HEK293 (cell line): Measurements from ENCODE around the gene CYP26A1.

ENCODE experiments used
- CTCF ChIA-PET: fragments of 350-600 bp; formaldehyde crosslinking; extraction: SDS; loops from one replicate; lab custom pipeline; 2021; ENCODE audit warnings: antibody characterized with exemption; lab: Yijun Ruan, JAX
- POLR2A ChIA-PET: fragments of 300-600 bp; formaldehyde crosslinking; extraction: SDS; loops from one replicate; lab custom pipeline; 2020; ENCODE audit warnings: antibody characterized with exemption, inconsistent platforms; lab: Yijun Ruan, JAX
- H3K27ac ChIP-seq: fragments of 200-500 bp; sonication (Bioruptor generic); 2 replicates; pipeline ENCODE4 v1.5.1; 2014; ENCODE audit warnings: low read depth, low read length, control low read depth, inconsistent platforms; ENCODE audit errors: extremely low read depth
- H3K36me3 ChIP-seq, 2 experiments: fragments of 200-500 bp in 1 of 2; sonication (Bioruptor generic) in 1 of 2; 1 replicate in 1 of 2; 2 replicates in 1 of 2; pipeline ENCODE4 v1.5.1; 2014 to 2017; ENCODE audit warnings: inconsistent platforms in 2 of 2, low read length in 2 of 2; ENCODE audit not compliant: control insufficient read depth in 2 of 2, insufficient read depth in 1 of 2
- H3K4me1 ChIP-seq: fragments of 200-500 bp; sonication (Bioruptor generic); 2 replicates; pipeline ENCODE4 v1.5.1; 2014; ENCODE audit warnings: mild to moderate bottlenecking, low read length, inconsistent platforms; ENCODE audit not compliant: control insufficient read depth, insufficient read depth
- H3K4me3 ChIP-seq: 2 replicates; pipeline ENCODE4 v1.5.1; 2011; ENCODE audit warnings: low read depth, mild to moderate bottlenecking, control low read depth, low read length, moderate library complexity
- H3K9me3 ChIP-seq: fragments of 200-500 bp; sonication (Bioruptor generic); 2 replicates; pipeline ENCODE4 v1.5.1; 2014; ENCODE audit warnings: low read depth, low read length, inconsistent platforms; ENCODE audit not compliant: control insufficient read depth, insufficient read depth
- GLI2 ChIP-seq: fragments of 450-650 bp; formaldehyde crosslinking; IDR thresholded peaks from 2 replicates; pipeline ENCODE4; 2017; ENCODE audit warnings: missing biosample characterization, missing genetic modification characterization, low read depth, borderline replicate concordance
- HIC1 ChIP-seq: fragments of 450-650 bp; formaldehyde crosslinking; IDR thresholded peaks from 2 replicates; pipeline ENCODE4 v1.5.1; 2016; ENCODE audit warnings: missing biosample characterization, missing genetic modification characterization
- INSM2 ChIP-seq: fragments of 450-650 bp; formaldehyde crosslinking; IDR thresholded peaks from 2 replicates; pipeline ENCODE4 v1.5.1; 2016; ENCODE audit warnings: missing biosample characterization, missing genetic modification characterization
- MZF1 ChIP-seq: fragments of 450-650 bp; formaldehyde crosslinking; IDR thresholded peaks from 2 replicates; pipeline ENCODE4 v1.5.1; 2017; ENCODE audit warnings: missing biosample characterization, missing genetic modification characterization, borderline replicate concordance
- ZBTB1 ChIP-seq: fragments of 450-650 bp; formaldehyde crosslinking; IDR thresholded peaks from 2 replicates; pipeline ENCODE4 v1.5.1; 2016; ENCODE audit warnings: missing biosample characterization, missing genetic modification characterization
- ZBTB17 ChIP-seq: fragments of 450-650 bp; formaldehyde crosslinking; IDR thresholded peaks from 2 replicates; pipeline ENCODE4 v1.5.1; 2016; ENCODE audit warnings: missing biosample characterization, missing genetic modification characterization
- ZBTB8A ChIP-seq: fragments of 450-650 bp; formaldehyde crosslinking; IDR thresholded peaks from 2 replicates; pipeline ENCODE4 v1.5.1; 2016; ENCODE audit warnings: missing biosample characterization, missing genetic modification characterization
- ZEB2 ChIP-seq: fragments of 450-650 bp; formaldehyde crosslinking; IDR thresholded peaks from 2 replicates; pipeline ENCODE4 v1.5.1; 2016; ENCODE audit warnings: missing biosample characterization, missing genetic modification characterization
- ZNF155 ChIP-seq: fragments of 450-650 bp; formaldehyde crosslinking; IDR thresholded peaks from 2 replicates; pipeline ENCODE4 v1.5.1; 2016; ENCODE audit warnings: missing biosample characterization, missing genetic modification characterization
- ZNF16 ChIP-seq: fragments of 450-650 bp; formaldehyde crosslinking; IDR thresholded peaks from 2 replicates; pipeline ENCODE4 v1.5.1; 2016; ENCODE audit warnings: low read depth, missing biosample characterization, missing genetic modification characterization
- ZNF211 ChIP-seq: fragments of 450-650 bp; formaldehyde crosslinking; IDR thresholded peaks from 2 replicates; pipeline ENCODE4 v1.5.1; 2016; ENCODE audit warnings: low read depth, missing biosample characterization, missing genetic modification characterization
- ZNF341 ChIP-seq: fragments of 450-650 bp; formaldehyde crosslinking; IDR thresholded peaks from 2 replicates; pipeline ENCODE4; 2016; ENCODE audit warnings: low read depth, missing biosample characterization, missing genetic modification characterization
- ZNF660 ChIP-seq: fragments of 450-650 bp; IDR thresholded peaks from 2 replicates; pipeline ENCODE4 v1.5.1; 2018; ENCODE audit warnings: missing biosample characterization, mild to moderate bottlenecking, missing genetic modification characterization
- ZNF692 ChIP-seq: fragments of 450-650 bp; formaldehyde crosslinking; IDR thresholded peaks from 2 replicates; pipeline ENCODE4 v1.5.1; 2016; ENCODE audit warnings: missing biosample characterization, missing genetic modification characterization
- ZNF704 ChIP-seq: fragments of 450-650 bp; formaldehyde crosslinking; IDR thresholded peaks from 2 replicates; pipeline ENCODE4 v1.5.1; 2016; ENCODE audit warnings: missing biosample characterization, missing genetic modification characterization
- ZNF768 ChIP-seq: fragments of 450-650 bp; formaldehyde crosslinking; IDR thresholded peaks from 2 replicates; pipeline ENCODE4 v1.5.1; 2018; ENCODE audit warnings: missing biosample characterization, mild to moderate bottlenecking, missing genetic modification characterization
- ZNF785 ChIP-seq: fragments of 450-650 bp; formaldehyde crosslinking; IDR thresholded peaks from 2 replicates; pipeline ENCODE4 v1.5.1; 2016; ENCODE audit warnings: missing biosample characterization, missing genetic modification characterization
- ZNF830 ChIP-seq: fragments of 450-650 bp; IDR thresholded peaks from 2 replicates; pipeline ENCODE4 v1.5.0; 2018; ENCODE audit warnings: missing biosample characterization, missing genetic modification characterization, low read depth, mild to moderate bottlenecking, moderate library complexity
- TF ChIP-seq, protein P1 (sequence below): fragments of 450-650 bp; formaldehyde crosslinking; IDR thresholded peaks from 2 replicates; pipeline ENCODE4 v1.5.1; 2017; ENCODE audit warnings: missing biosample characterization, mild to moderate bottlenecking, missing genetic modification characterization, moderate library complexity
- TF ChIP-seq, protein P2 (sequence below): fragments of 450-650 bp; formaldehyde crosslinking; IDR thresholded peaks from 2 replicates; pipeline ENCODE4 v1.5.1; 2016; ENCODE audit warnings: missing biosample characterization, missing genetic modification characterization, low read depth
- TF ChIP-seq, protein P3 (sequence below): fragments of 450-650 bp; formaldehyde crosslinking; IDR thresholded peaks from 2 replicates; pipeline ENCODE4 v1.5.1; 2017; ENCODE audit warnings: missing biosample characterization, missing genetic modification characterization
- TF ChIP-seq, protein P4 (sequence below): fragments of 450-650 bp; formaldehyde crosslinking; IDR thresholded peaks from 2 replicates; pipeline ENCODE4 v1.5.1; 2016; ENCODE audit warnings: missing biosample characterization, missing genetic modification characterization

The CYP26A1 gene

DNA sequence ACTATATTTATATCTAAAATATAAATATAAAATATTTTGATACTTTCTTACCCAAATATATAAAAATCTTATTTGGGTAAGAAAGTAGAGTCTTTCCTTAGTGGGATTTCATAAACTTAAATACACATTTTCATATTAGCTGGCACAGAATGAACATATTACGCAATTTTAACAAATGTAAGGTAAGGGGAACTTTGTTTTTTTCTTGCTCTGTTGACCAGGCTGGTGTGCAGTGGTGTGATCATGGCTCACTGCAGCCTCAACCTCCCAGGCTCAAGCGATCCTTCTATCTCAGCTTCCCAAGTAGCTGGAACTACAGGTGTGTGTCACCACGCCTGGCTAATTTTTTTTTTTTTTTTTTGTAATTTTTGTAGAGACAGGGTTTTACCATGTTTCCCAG is 18.3 kb downstream of the CYP26A1 start:
- POLR2A ChIA-PET = no interaction called here
- Histone ChIP-seq H3K27ac (no peak overlapping the region), H3K36me3 (no peaks in the 10 kb centered on the region), H3K9me3 (no peaks in the 10 kb centered on the region), H3K4me1 (no peaks in the 10 kb centered on the region)
- TF ChIP-seq ZNF768 (tag by site-specific recombination) = no peak
- TF ChIP-seq ZNF704 (tag by site-specific recombination) = no peak
- TF ChIP-seq MZF1 (tag by site-specific recombination) = no peak
- TF ChIP-seq ZNF692 = no peak
- TF ChIP-seq, protein P1, sequence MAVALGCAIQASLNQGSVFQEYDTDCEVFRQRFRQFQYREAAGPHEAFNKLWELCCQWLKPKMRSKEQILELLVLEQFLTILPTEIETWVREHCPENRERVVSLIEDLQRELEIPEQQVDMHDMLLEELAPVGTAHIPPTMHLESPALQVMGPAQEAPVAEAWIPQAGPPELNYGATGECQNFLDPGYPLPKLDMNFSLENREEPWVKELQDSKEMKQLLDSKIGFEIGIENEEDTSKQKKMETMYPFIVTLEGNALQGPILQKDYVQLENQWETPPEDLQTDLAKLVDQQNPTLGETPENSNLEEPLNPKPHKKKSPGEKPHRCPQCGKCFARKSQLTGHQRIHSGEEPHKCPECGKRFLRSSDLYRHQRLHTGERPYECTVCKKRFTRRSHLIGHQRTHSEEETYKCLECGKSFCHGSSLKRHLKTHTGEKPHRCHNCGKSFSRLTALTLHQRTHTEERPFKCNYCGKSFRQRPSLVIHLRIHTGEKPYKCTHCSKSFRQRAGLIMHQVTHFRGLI (tag by site-specific recombination) = no peak
- TF ChIP-seq ZBTB8A (tag by site-specific recombination) = no peak
- no peak for TF ChIP-seq ZNF155 (tag by site-specific recombination)
- TF ChIP-seq ZNF211 (tag by site-specific recombination) = no peak
- TF ChIP-seq GLI2 (tag by site-specific recombination) = no peak
- TF ChIP-seq ZNF341 (tag by site-specific recombination) = no peak
- TF ChIP-seq ZNF830 (tag by site-specific recombination) = no peak
- no peak for TF ChIP-seq ZEB2 (tag by site-specific recombination)
- TF ChIP-seq, protein P2, sequence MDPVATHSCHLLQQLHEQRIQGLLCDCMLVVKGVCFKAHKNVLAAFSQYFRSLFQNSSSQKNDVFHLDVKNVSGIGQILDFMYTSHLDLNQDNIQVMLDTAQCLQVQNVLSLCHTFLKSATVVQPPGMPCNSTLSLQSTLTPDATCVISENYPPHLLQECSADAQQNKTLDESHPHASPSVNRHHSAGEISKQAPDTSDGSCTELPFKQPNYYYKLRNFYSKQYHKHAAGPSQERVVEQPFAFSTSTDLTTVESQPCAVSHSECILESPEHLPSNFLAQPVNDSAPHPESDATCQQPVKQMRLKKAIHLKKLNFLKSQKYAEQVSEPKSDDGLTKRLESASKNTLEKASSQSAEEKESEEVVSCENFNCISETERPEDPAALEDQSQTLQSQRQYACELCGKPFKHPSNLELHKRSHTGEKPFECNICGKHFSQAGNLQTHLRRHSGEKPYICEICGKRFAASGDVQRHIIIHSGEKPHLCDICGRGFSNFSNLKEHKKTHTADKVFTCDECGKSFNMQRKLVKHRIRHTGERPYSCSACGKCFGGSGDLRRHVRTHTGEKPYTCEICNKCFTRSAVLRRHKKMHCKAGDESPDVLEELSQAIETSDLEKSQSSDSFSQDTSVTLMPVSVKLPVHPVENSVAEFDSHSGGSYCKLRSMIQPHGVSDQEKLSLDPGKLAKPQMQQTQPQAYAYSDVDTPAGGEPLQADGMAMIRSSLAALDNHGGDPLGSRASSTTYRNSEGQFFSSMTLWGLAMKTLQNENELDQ (tag by site-specific recombination) = no peak
- TF ChIP-seq HIC1 (tag by site-specific recombination) = no peak
- TF ChIP-seq, all 188 proteins: peak for 0
- H3K4me3 ChIP-seq = no peak overlapping the region
- CTCF ChIA-PET = interaction anchor here (0.9 kb wide), 1 partner anchor 207 kb away, joined by 6 read pairs; no protein-coding TSS in a partner anchor

GRCh38 chr10:93095225-93095624 is 21.5 kb downstream of the CYP26A1 start:
- H3K36me3 ChIP-seq = no peaks in the 10 kb centered on the region
- TF ChIP-seq ZNF660 (tag by site-specific recombination) (no peak), ZNF16 (tag by site-specific recombination) (no peak), ZBTB1 (no peak), ZBTB17 (tag by site-specific recombination) (no peak), INSM2 (tag by site-specific recombination) (no peak), ZNF785 (tag by site-specific recombination) (no peak)
- TF ChIP-seq, protein P3, sequence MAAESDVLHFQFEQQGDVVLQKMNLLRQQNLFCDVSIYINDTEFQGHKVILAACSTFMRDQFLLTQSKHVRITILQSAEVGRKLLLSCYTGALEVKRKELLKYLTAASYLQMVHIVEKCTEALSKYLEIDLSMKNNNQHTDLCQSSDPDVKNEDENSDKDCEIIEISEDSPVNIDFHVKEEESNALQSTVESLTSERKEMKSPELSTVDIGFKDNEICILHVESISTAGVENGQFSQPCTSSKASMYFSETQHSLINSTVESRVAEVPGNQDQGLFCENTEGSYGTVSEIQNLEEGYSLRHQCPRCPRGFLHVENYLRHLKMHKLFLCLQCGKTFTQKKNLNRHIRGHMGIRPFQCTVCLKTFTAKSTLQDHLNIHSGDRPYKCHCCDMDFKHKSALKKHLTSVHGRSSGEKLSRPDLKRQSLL = no peak
- TF ChIP-seq, protein P4, sequence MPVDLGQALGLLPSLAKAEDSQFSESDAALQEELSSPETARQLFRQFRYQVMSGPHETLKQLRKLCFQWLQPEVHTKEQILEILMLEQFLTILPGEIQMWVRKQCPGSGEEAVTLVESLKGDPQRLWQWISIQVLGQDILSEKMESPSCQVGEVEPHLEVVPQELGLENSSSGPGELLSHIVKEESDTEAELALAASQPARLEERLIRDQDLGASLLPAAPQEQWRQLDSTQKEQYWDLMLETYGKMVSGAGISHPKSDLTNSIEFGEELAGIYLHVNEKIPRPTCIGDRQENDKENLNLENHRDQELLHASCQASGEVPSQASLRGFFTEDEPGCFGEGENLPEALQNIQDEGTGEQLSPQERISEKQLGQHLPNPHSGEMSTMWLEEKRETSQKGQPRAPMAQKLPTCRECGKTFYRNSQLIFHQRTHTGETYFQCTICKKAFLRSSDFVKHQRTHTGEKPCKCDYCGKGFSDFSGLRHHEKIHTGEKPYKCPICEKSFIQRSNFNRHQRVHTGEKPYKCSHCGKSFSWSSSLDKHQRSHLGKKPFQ (tag by site-specific recombination) = no peak
- CTCF ChIA-PET = interaction anchor here (0.7 to 1.4 kb wide), 2 partner anchors 15 to 21 kb away, joined by 3 read pairs; no protein-coding TSS in a partner anchor

More at GRCh38 chr10:93095225-93095624, 21.5 kb downstream of the CYP26A1 start:
- Histone ChIP-seq H3K4me1 (no peaks in the 10 kb centered on the region), H3K9me3 (no peaks in the 10 kb centered on the region), H3K4me3 (no peak overlapping the region), H3K27ac (no peak overlapping the region)
- POLR2A ChIA-PET = no interaction called here
